ENCODE measurements around the gene CLEC20A.

- TF ChIP-seq POLR2A (IDR thresholded peaks at IDR 0.05; ENCODE audit: low read length) (no peak), GATA1 (IDR thresholded peaks at IDR 0.05; ENCODE audit: low read depth, low read length) (no peak)
Measured at GRCh38 chr1:178512566-178513277, 16.0 kb upstream of the CLEC20A start, which contains the start of gene TEX35.
